ENCODE results near the gene IL17REL. TPM values are rescaled to one million over a fixed set of nuclear protein-coding genes. Genes with fewer than 3 reads are reported as not detected.

Gene IL17REL
- 0.03 to 0.04 TPM in 2 of 5 replicates, not detected in the others for total RNA-seq (2022; extraction: Qiagen RNA extraction)

GRCh38 chr22:50012211-50013181, at the start of gene IL17REL:
Gene IL17REL (minus strand): TSS chr22:50012765. CDS start chr22:50012646, 119 bp downstream.

DNA sequence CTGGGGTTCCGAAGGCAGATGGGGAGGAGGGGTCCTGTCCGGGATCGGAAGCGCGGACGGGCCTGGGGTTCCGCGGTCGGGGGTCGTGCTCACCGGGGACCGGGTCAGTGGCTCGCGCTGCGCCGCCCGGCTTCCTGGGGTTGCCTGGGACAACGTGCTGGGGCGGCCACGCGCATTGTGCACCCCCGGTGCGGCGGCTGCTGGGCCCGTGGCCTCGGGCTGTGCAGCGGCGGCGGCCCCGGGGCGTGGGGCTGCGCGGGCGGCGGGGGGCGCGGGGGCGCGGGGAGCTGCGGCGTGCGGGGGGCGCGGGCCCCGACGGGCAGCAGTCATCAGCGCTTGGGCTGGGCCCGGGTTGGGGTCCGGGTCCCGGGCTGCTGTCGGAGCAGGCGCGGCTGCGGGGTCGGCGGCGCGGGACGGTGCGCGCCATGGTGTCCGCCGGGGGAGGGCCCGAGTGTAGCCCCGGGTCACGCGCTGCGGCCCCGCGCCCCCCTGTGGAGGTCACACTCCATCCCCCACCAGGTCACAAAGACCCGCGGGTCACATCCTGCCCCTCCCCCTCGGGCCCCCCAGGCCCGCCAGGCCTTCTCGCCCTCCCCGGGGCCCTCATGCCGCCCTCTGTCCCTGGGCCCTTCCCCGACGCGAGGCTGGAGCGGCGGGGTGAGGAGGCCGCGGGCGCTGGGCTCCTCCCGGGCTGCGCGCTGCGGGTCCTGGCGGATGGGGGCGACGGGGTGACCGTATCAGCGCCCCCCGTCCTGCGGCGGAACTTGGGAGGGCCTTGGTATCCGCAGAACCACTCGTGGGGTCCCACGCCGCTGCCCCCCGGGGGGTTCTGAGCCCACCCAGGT, 45.7 kb upstream of the IL17REL start, which contains the start of gene TTLL8:
TTLL8 (minus strand) TSS at position 238 of the 845 bp plus-strand sequence.

GRCh38 chr22:49960159-49961004, 52.2 kb downstream of the IL17REL start, which contains the start of gene PIM3:
Gene PIM3 (plus strand): TSS chr22:49960772. CDS start chr22:49960948, 176 bp downstream.

Other genes with a start within 250 kb of the IL17REL start
- gene BRD1, start 184.9 kb downstream of the IL17REL start, total RNA-seq (2022; extraction: Qiagen RNA extraction) = 12.5 to 16.3 TPM (median 14.9 TPM) in 5 replicates
- 9.7 to 12.2 TPM (median 11.7 TPM) in 5 replicates for gene ZBED4, start 158.9 kb downstream of the IL17REL start, total RNA-seq (2022; extraction: Qiagen RNA extraction)
- 7.4 to 13.6 TPM (median 12.5 TPM) in 5 replicates for gene ALG12, start 94.3 kb downstream of the IL17REL start, total RNA-seq (2022; extraction: Qiagen RNA extraction)
- 20.2 to 30.7 TPM (median 29.6 TPM) in 5 replicates for gene CRELD2, start 94.1 kb downstream of the IL17REL start, total RNA-seq (2022; extraction: Qiagen RNA extraction)
- 21.2 to 50.3 TPM (median 44.2 TPM) in 5 replicates for gene PIM3, start 52.0 kb downstream of the IL17REL start, total RNA-seq (2022; extraction: Qiagen RNA extraction)
- not detected in 5 replicates for gene TTLL8, start 45.5 kb upstream of the IL17REL start, total RNA-seq (2022; extraction: Qiagen RNA extraction)
- gene MLC1, start 72.7 kb upstream of the IL17REL start, total RNA-seq (2022; extraction: Qiagen RNA extraction) = 0.03 to 0.13 TPM (median 0.05 TPM) in 5 replicates
- gene MOV10L1, start 77.2 kb upstream of the IL17REL start, total RNA-seq (2022; extraction: Qiagen RNA extraction) = not detected in 5 replicates
- 4.6 to 7.9 TPM (median 7.1 TPM) in 5 replicates for gene PANX2, start 158.0 kb upstream of the IL17REL start, total RNA-seq (2022; extraction: Qiagen RNA extraction)
- gene TRABD, start 173.1 kb upstream of the IL17REL start, total RNA-seq (2022; extraction: Qiagen RNA extraction) = 23.0 to 40.5 TPM (median 39.0 TPM) in 5 replicates
- 11.5 to 21.2 TPM (median 20.3 TPM) in 5 replicates for gene SELENOO, start 188.2 kb upstream of the IL17REL start, total RNA-seq (2022; extraction: Qiagen RNA extraction)
- gene TUBGCP6, start 232.3 kb upstream of the IL17REL start, total RNA-seq (2022; extraction: Qiagen RNA extraction) = 6.3 to 13.5 TPM (median 12.4 TPM) in 5 replicates
- gene HDAC10, start 238.5 kb upstream of the IL17REL start, total RNA-seq (2022; extraction: Qiagen RNA extraction) = 7.2 to 15.7 TPM (median 12.1 TPM) in 5 replicates
- 19.3 to 29.1 TPM (median 25.8 TPM) in 5 replicates for gene MAPK12, start 248.9 kb upstream of the IL17REL start, total RNA-seq (2022; extraction: Qiagen RNA extraction)

All from A549 treated with CORT108297 at 1 μM for 4 hours (cell line).